ENCODE data around the gene GPX2.

The GPX2 gene

DNA sequence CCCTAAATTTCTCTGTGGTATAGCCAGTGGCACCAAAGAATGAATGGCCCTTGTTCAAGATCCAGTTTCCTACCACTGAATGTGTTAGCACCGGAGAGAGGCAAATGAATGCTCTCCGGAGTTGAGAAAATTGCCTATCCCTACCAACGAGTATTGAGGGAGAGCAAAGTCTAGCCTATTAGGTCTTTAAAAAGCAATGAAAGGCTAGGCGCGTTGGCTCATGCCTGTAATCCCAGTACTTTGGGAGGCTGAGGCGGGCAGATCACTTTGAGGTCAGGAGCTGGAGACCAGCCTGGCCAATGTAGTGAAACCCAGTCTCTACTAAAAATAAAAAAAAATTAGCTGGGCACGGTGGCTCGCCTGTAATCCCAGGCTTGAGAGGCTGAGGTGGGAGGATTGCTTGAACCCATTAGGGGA lies 30.5 kb upstream of the GPX2 start:
- no peak overlapping the region for H2AFZ ChIP-seq (ENCODE audit: low read length)
- H3K9ac ChIP-seq (ENCODE audit: low read length), result no peak overlapping the region
- H3K4me2 ChIP-seq (ENCODE audit: low read depth, low read length), result no peak overlapping the region
- H3K36me3 ChIP-seq (replicated peaks; ENCODE audit: insufficient read depth, low read length), result no peaks in the 10 kb centered on the region
- H4K20me1 ChIP-seq (ENCODE audit: insufficient read depth, low read length), result no peaks in the 10 kb centered on the region
- peaks cover 23% of the 10 kb centered on the region for H3K4me1 ChIP-seq (ENCODE audit: low read length)
- H3K27ac ChIP-seq (ENCODE audit: low read length), result no peak overlapping the region
- no peak overlapping the region for H3K4me3 ChIP-seq (ENCODE audit: low read length)
- TF ChIP-seq EZH2phosphoT487 (IDR thresholded peaks at IDR 0.05; ENCODE audit: low read length) (no peak), EZH2 (optimal IDR thresholded peaks at IDR 0.05; ENCODE audit: low read depth, low read length) (no peak)
- TF ChIP-seq, protein P1, sequence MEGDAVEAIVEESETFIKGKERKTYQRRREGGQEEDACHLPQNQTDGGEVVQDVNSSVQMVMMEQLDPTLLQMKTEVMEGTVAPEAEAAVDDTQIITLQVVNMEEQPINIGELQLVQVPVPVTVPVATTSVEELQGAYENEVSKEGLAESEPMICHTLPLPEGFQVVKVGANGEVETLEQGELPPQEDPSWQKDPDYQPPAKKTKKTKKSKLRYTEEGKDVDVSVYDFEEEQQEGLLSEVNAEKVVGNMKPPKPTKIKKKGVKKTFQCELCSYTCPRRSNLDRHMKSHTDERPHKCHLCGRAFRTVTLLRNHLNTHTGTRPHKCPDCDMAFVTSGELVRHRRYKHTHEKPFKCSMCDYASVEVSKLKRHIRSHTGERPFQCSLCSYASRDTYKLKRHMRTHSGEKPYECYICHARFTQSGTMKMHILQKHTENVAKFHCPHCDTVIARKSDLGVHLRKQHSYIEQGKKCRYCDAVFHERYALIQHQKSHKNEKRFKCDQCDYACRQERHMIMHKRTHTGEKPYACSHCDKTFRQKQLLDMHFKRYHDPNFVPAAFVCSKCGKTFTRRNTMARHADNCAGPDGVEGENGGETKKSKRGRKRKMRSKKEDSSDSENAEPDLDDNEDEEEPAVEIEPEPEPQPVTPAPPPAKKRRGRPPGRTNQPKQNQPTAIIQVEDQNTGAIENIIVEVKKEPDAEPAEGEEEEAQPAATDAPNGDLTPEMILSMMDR (IDR thresholded peaks at IDR 0.05; ENCODE audit: low read length), result no peak
- H3K9me2 ChIP-seq (replicated peaks; ENCODE audit: insufficient read depth, low read length), result no peaks in the 10 kb centered on the region
- no peaks in the 10 kb centered on the region for H3K27me3 ChIP-seq (replicated peaks; ENCODE audit: insufficient read depth, low read length)
- H3F3A ChIP-seq (ENCODE audit: insufficient read depth, low read length), result peaks cover 15% of the 10 kb centered on the region; the same call in 1 of the 2 replicates
- no peaks in the 10 kb centered on the region for H3K9me3 ChIP-seq (replicated peaks; ENCODE audit: insufficient read depth, low read length)
- DNase-seq, result no peak
- H3K79me2 ChIP-seq (ENCODE audit: low read length), result peaks cover 9% of the 10 kb centered on the region; the same call in 1 of the 2 replicates

DNA sequence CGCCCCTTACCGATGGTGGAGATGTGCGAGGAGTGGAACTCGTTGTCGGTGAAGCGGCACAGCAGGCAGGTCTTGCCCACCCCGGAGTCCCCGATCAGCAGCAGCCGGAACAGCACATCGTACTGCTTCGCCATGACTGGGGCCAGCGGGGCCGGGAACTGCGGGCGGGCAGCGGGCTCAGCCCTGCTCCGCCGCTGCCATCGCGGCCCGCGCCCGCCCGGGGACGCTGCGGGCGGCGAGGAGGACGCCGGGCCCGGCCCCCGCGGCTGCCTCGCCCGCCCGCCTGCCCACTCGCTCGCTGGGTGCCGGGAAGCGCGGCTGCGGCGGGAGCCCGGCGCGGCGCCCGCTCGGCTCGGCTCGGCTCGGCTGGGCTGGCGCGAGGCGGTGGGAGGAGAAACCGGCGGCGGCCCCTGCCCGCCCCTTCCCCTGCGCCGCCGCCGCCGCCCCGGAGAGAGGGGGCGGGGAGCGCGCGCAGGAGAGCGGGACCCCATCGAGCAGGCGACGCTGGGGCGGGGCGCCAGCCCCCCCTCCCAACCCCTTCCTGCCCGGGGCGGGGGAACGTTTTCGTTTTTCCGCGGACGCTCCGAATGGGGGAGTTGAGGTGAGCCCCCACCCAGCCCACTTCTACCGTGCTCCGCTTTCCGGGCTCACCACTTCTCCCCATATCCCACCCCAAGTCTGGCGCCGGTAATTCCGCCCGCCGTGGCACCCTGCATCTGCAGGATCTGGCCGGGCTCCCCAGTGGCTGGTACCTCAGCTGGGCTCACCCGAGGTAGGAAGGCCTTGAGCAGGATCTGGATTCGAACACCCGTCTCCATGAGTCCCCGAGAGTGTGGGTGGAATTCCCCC lies 29.6 kb upstream of the GPX2 start, which contains the start of gene RAB15:
Gene RAB15, minus strand, starts transcription at position 394 of the 849 bp plus-strand sequence. Its CDS starts 260 bp downstream, at position 134.
- Histone ChIP-seq H3K4me2 (ENCODE audit: low read depth, low read length) (peak within 1 kb of the TSS; percentile 52; the same call in 1 of the 2 replicates), H3K27me3 (replicated peaks; ENCODE audit: insufficient read depth, low read length) (no peaks in the 10 kb centered on the region), H3K36me3 (replicated peaks; ENCODE audit: insufficient read depth, low read length) (no peaks in the 10 kb centered on the region), H3K9me3 (replicated peaks; ENCODE audit: insufficient read depth, low read length) (no peaks in the 10 kb centered on the region), H3K79me2 (ENCODE audit: low read length) (peaks cover 9% of the 10 kb centered on the region; the same call in 1 of the 2 replicates), H3K9ac (ENCODE audit: low read length) (peak within 1 kb of the TSS; percentile 38; the same call in 1 of the 2 replicates), H3K4me3 (ENCODE audit: low read length) (peak within 1 kb of the TSS; percentile 61), H3F3A (ENCODE audit: insufficient read depth, low read length) (peaks cover 15% of the 10 kb centered on the region; the same call in 1 of the 2 replicates), H3K9me2 (replicated peaks; ENCODE audit: insufficient read depth, low read length) (no peaks in the 10 kb centered on the region), H4K20me1 (ENCODE audit: insufficient read depth, low read length) (no peaks in the 10 kb centered on the region), H3K4me1 (ENCODE audit: low read length) (peaks cover 32% of the 10 kb centered on the region), H2AFZ (ENCODE audit: low read length) (peak within 1 kb of the TSS; percentile 65; the same call in 1 of the 2 replicates), H3K27ac (ENCODE audit: low read length) (no peak within 1 kb of the TSS)
- TF ChIP-seq EZH2 (optimal IDR thresholded peaks at IDR 0.05; ENCODE audit: low read depth, low read length) (no peak), EZH2phosphoT487 (IDR thresholded peaks at IDR 0.05; ENCODE audit: low read length) (no peak)
- TF ChIP-seq, protein P1 (IDR thresholded peaks at IDR 0.05; ENCODE audit: low read length), result no peak
- no peak for DNase-seq

DNA sequence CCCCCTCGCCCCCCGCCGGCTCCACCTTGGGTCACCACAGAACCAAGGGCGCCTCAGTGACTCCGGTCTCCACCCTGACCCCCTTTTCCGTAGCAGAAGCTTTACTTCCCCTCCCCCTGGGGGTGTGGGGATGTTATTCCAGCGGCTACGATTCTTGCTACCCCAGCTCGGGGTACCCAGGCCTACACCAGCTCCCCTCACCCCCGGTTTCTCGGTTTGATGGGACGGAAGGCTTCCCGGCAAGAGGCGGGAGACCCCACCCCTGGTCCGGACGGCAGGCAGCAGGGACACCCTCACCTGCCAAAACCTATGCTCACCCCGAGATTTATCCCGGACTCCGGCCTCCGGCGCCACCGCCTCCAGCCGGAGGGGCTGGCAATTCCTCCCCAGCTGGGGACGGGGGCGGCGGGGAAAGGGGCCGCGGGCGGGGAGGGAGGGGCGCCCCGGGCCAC lies 29.0 kb upstream of the GPX2 start:
- peaks cover 38% of the 10 kb centered on the region for H3K4me1 ChIP-seq (ENCODE audit: low read length)
- H3K27me3 ChIP-seq (replicated peaks; ENCODE audit: insufficient read depth, low read length), result no peaks in the 10 kb centered on the region
- H3K9me3 ChIP-seq (replicated peaks; ENCODE audit: insufficient read depth, low read length), result no peaks in the 10 kb centered on the region
- H2AFZ ChIP-seq (ENCODE audit: low read length), result 0 out of 2 replicates have a peak overlapping the region, but pooled peaks have one; percentile 23
- no peak overlapping the region for H3K27ac ChIP-seq (ENCODE audit: low read length)
- H3K4me3 ChIP-seq (ENCODE audit: low read length), result peak overlapping the region; percentile 57
- no peaks in the 10 kb centered on the region for H4K20me1 ChIP-seq (ENCODE audit: insufficient read depth, low read length)
- H3F3A ChIP-seq (ENCODE audit: insufficient read depth, low read length), result peaks cover 15% of the 10 kb centered on the region; the same call in 1 of the 2 replicates
- H3K9me2 ChIP-seq (replicated peaks; ENCODE audit: insufficient read depth, low read length), result no peaks in the 10 kb centered on the region
- peak overlapping the region; percentile 18; the same call in 1 of the 2 replicates for H3K9ac ChIP-seq (ENCODE audit: low read length)
- TF ChIP-seq, protein P1 (IDR thresholded peaks at IDR 0.05; ENCODE audit: low read length), result no peak
- TF ChIP-seq EZH2 (optimal IDR thresholded peaks at IDR 0.05; ENCODE audit: low read depth, low read length), result no peak
- TF ChIP-seq EZH2phosphoT487 (IDR thresholded peaks at IDR 0.05; ENCODE audit: low read length), result no peak
- no peak for DNase-seq
- H3K36me3 ChIP-seq (replicated peaks; ENCODE audit: insufficient read depth, low read length), result no peaks in the 10 kb centered on the region
- H3K79me2 ChIP-seq (ENCODE audit: low read length), result peaks cover 12% of the 10 kb centered on the region
- peak overlapping the region; percentile 52; the same call in 1 of the 2 replicates for H3K4me2 ChIP-seq (ENCODE audit: low read depth, low read length)

All from MM.1S (cell line).